WI38 (cell line): ENCODE data around the gene NRXN2.

ENCODE experiments used
- H3K4me3 ChIP-seq: 2 replicates; pipeline ENCODE4 v1.5.1; 2011; ENCODE audit warnings: low read depth, mild to moderate bottlenecking, control low read depth, low read length
- TF ChIP-seq, protein P1 (sequence below): IDR thresholded peaks from 2 replicates; pipeline ENCODE4 v1.5.1; 2012; ENCODE audit warnings: low read depth, mild to moderate bottlenecking, control low read depth, low read length

NRXN2 gene

DNA sequence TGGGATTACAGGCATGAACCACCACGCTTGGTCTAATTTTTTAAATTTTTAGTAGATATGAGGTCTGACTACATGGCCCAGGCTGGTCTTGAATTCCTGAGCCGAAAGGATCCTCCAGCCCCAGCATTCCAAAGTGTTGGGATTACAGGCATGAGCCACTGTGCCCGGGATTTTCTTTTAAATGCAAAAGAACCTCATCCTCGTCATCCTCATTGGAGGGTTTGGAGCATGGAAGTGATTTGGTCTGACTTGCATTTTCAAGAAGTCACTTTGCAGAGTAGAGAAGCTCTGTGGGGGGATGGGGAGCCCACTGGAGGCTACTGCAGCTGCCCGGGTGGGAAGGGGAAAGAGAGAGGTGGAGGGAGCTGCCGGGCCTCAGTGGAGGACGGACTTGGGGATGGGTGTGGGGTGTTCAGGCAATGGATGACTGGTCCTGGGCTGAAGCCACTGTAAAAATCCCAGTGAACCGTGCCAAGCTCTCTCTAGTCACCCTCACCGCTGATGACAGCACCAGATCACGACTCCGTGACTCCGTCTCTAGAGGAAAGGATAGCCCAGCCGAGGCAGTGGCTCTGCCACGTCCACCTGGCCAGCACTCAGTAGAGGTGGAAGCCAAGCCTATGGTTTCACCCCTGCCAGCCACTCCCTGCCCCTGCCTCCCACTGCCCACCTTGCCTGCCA lies 164.8 kb downstream of the NRXN2 start:
- H3K4me3 ChIP-seq: no peak overlapping the region
- TF ChIP-seq, protein P1, sequence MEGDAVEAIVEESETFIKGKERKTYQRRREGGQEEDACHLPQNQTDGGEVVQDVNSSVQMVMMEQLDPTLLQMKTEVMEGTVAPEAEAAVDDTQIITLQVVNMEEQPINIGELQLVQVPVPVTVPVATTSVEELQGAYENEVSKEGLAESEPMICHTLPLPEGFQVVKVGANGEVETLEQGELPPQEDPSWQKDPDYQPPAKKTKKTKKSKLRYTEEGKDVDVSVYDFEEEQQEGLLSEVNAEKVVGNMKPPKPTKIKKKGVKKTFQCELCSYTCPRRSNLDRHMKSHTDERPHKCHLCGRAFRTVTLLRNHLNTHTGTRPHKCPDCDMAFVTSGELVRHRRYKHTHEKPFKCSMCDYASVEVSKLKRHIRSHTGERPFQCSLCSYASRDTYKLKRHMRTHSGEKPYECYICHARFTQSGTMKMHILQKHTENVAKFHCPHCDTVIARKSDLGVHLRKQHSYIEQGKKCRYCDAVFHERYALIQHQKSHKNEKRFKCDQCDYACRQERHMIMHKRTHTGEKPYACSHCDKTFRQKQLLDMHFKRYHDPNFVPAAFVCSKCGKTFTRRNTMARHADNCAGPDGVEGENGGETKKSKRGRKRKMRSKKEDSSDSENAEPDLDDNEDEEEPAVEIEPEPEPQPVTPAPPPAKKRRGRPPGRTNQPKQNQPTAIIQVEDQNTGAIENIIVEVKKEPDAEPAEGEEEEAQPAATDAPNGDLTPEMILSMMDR: no peak

GRCh38 chr11:64556721-64557250 lies 166.2 kb downstream of the NRXN2 start:
- H3K4me3 ChIP-seq: no peak overlapping the region
- TF ChIP-seq, protein P1: no peak
